Fibroblast of lung (primary cell): Measurements from ENCODE around the gene TGFB2.

ENCODE experiments used
- EZH2 ChIP-seq: IDR thresholded peaks from 2 replicates; pipeline ENCODE4 v1.5.1; 2012; ENCODE audit warnings: low read length, control low read depth, mild to moderate bottlenecking; ENCODE audit errors: missing control alignments
- TF ChIP-seq, protein P1 (sequence below), 2 donors: IDR thresholded peaks in 1 of 2; conservative IDR thresholded peaks in 1 of 2; 1 replicate in 1 of 2; 2 replicates in 1 of 2; pipeline ENCODE4 v1.5.1; 2011 to 2012; ENCODE audit warnings: low read length in 2 of 2, control low read depth in 1 of 2, inconsistent platforms in 1 of 2, low read depth in 1 of 2, mild to moderate bottlenecking in 1 of 2

DNA sequence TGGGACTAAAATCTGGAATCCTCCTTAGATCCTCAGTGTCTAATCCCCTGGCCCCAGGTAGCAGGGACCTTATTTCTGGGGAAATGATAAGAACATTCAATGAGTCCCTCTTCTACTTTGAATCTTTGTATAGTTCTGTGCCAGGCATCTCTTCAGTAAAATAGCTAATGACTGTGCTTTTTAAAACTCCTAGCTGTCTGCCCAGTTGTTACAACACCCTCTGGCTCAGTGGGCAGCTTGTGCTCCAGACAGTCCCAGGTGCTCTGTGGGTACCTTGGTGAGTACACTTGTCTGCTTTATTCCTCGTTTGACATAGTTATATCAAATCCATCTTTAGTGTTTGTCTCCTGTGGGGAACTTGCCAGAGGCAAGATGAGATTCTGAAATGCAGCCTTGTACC is 18.0 kb downstream of the TGFB2 start:
- TF ChIP-seq, protein P1, sequence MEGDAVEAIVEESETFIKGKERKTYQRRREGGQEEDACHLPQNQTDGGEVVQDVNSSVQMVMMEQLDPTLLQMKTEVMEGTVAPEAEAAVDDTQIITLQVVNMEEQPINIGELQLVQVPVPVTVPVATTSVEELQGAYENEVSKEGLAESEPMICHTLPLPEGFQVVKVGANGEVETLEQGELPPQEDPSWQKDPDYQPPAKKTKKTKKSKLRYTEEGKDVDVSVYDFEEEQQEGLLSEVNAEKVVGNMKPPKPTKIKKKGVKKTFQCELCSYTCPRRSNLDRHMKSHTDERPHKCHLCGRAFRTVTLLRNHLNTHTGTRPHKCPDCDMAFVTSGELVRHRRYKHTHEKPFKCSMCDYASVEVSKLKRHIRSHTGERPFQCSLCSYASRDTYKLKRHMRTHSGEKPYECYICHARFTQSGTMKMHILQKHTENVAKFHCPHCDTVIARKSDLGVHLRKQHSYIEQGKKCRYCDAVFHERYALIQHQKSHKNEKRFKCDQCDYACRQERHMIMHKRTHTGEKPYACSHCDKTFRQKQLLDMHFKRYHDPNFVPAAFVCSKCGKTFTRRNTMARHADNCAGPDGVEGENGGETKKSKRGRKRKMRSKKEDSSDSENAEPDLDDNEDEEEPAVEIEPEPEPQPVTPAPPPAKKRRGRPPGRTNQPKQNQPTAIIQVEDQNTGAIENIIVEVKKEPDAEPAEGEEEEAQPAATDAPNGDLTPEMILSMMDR (conservative IDR thresholded peaks at IDR 0.05 in 1 of 2, IDR thresholded peaks at IDR 0.05 in 1 of 2; ENCODE audit: low read depth in 1 of 2, low read length in 2 of 2), result no peak
- TF ChIP-seq EZH2, result no peak
